K562 (cell line): ENCODE data around the gene CCDC9. TPM values are rescaled to one million over a fixed set of nuclear protein-coding genes. Genes with fewer than 3 reads are reported as not detected.

Experiments used
- CBX1 ChIP-seq: sonication (generic); IDR thresholded peaks from 2 replicates; pipeline ENCODE4 v1.6.1; 2016; ENCODE audit warnings: antibody characterized with exemption, low read depth, mild to moderate bottlenecking
- DACH1 ChIP-seq: fragments of 450-650 bp; IDR thresholded peaks from 2 replicates; pipeline ENCODE4 v1.6.1; 2018; ENCODE audit not compliant: partially characterized antibody
- FOXO4 ChIP-seq: fragments of 450-650 bp; formaldehyde crosslinking; IDR thresholded peaks from 2 replicates; pipeline ENCODE4 v1.4.0; 2020; ENCODE audit warnings: mild to moderate bottlenecking, moderate library complexity
- HMG20A ChIP-seq: fragments of 450-650 bp; formaldehyde crosslinking; conservative IDR thresholded peaks from 2 replicates; pipeline ENCODE4 v1.4.0; 2020; ENCODE audit warnings: mild to moderate bottlenecking, mixed read lengths
- KDM4B ChIP-seq, 2 experiments: fragments of 450-650 bp in 1 of 2; sonication (generic) in 1 of 2; IDR thresholded peaks; 2 replicates each; pipeline ENCODE4 v1.6.1; 2016 to 2017; ENCODE audit warnings: borderline replicate concordance in 2 of 2, antibody characterized with exemption in 1 of 2, low read depth in 1 of 2, mild to moderate bottlenecking in 1 of 2
- MAFF ChIP-seq: IDR thresholded peaks from 2 replicates; pipeline ENCODE4 v1.6.1; 2012; ENCODE audit warnings: low read length, improper control_type of control experiment
- PKNOX1 ChIP-seq: fragments of 450-650 bp; IDR thresholded peaks from 2 replicates; pipeline ENCODE4 v1.6.1; 2016
- RAD21 ChIP-seq, 2 experiments: fragments of 250-450 bp in 1 of 2; fragments of 450-650 bp in 1 of 2; sonication (Bioruptor Pico) in 1 of 2; formaldehyde crosslinking in 1 of 2; IDR thresholded peaks in 1 of 2; conservative IDR thresholded peaks in 1 of 2; 2 replicates each; pipeline versions ENCODE4 v1.4.0 to v1.8.0; 2020 to 2022; ENCODE audit warnings: mild to moderate bottlenecking in 2 of 2, moderate library complexity in 1 of 2
- SRF ChIP-seq, 2 experiments: fragments of 250-450, 450-650 bp in 1 of 2; sonication (Bioruptor Pico) in 1 of 2; sonication (generic) in 1 of 2; formaldehyde crosslinking; IDR thresholded peaks; 2 replicates each; pipeline versions ENCODE4 v1.5.0 to v1.5.1; 2020 to 2022; ENCODE audit warnings: mild to moderate bottlenecking in 1 of 2, missing genetic modification reagents in 1 of 2
- SRSF1 ChIP-seq: fragments of 200-400 bp; formaldehyde crosslinking; IDR thresholded peaks from 2 replicates; pipeline ENCODE4 v1.6.1; 2017; ENCODE audit warnings: mild to moderate bottlenecking, low read depth, low read length, moderate library complexity
- TEAD4 ChIP-seq, 2 experiments: sonication (generic) in 1 of 2; formaldehyde crosslinking in 1 of 2; IDR thresholded peaks; 2 replicates each; pipeline versions ENCODE4 v1.6.1 to v1.8.0; 2012 to 2022; ENCODE audit warnings: borderline replicate concordance in 1 of 2, inconsistent platforms in 1 of 2, low read length in 1 of 2, mild to moderate bottlenecking in 1 of 2, missing genetic modification reagents in 1 of 2
- USF1 ChIP-seq: sonication (generic); formaldehyde crosslinking; IDR thresholded peaks from 2 replicates; pipeline ENCODE4 v1.9.0; 2022; ENCODE audit warnings: mild to moderate bottlenecking, missing genetic modification reagents
- ZNF134 ChIP-seq: fragments of 250-450 bp; sonication (Bioruptor Pico); conservative IDR thresholded peaks from 2 replicates; pipeline ENCODE4 v1.4.0; 2020
- ZNF695 ChIP-seq: fragments of 450-650 bp; formaldehyde crosslinking; IDR thresholded peaks from 2 replicates; pipeline ENCODE4 v1.4.0; 2020; ENCODE audit warnings: mild to moderate bottlenecking, moderate library complexity
- ZNF77 ChIP-seq: fragments of 250-450 bp; sonication (Bioruptor Pico); IDR thresholded peaks from 2 replicates; pipeline ENCODE4 v1.5.0; 2020
- ZNF79 ChIP-seq: fragments of 250-450 bp; sonication (Bioruptor Pico); IDR thresholded peaks from 2 replicates; pipeline ENCODE4 v1.4.0; 2020; ENCODE audit warnings: low read depth, mild to moderate bottlenecking, moderate library complexity
- polyA plus RNA-seq, 8 experiments: library from polyadenylated mRNA; depleted of rRNA in 4 of 8; stranded (reverse) in 5 of 8; unstranded in 3 of 8; fragments of >200 nt; fragmentation: Nextera tagmentation in 2 of 8; fragmentation: Illumina TruSeq in 1 of 8; extraction: Ambion mirVana in 2 of 8; extraction: Trizol in 1 of 8; gene quantifications; 2 replicates each; pipeline versions ENCODE4 v1.2.1 to v1.2.3, GENCODE V29; 2011 to 2014; ENCODE audit warnings: inconsistent platforms in 1 of 8, missing spikeins in 1 of 8
- total RNA-seq, 7 experiments: library from RNA; depleted of rRNA in 6 of 7; stranded (reverse); fragments of >200 nt in 6 of 7; fragmentation: Illumina TruSeq in 2 of 7; extraction: Trizol in 2 of 7; gene quantifications; 2 replicates each; pipeline versions ENCODE4 v1.2.1 to v1.2.3, GENCODE V29; 2011 to 2021; ENCODE audit warnings: low replicate concordance in 1 of 7
- TF ChIP-seq, protein P1 (sequence below): sonication (generic); formaldehyde crosslinking; IDR thresholded peaks from 2 replicates; pipeline ENCODE4 v1.8.0; 2022; ENCODE audit warnings: mild to moderate bottlenecking, missing genetic modification reagents, borderline replicate concordance
- TF ChIP-seq, protein P2 (sequence below): fragments of 250-450 bp; sonication (Bioruptor Pico); IDR thresholded peaks from 2 replicates; pipeline ENCODE4 v1.8.0; 2022; ENCODE audit warnings: moderate library complexity, mild to moderate bottlenecking, inconsistent platforms
- TF ChIP-seq, protein P3 (sequence below), 2 experiments: fragments of 200-800 bp in 1 of 2; sonication (Bioruptor generic) in 1 of 2; sonication (generic) in 1 of 2; formaldehyde crosslinking in 1 of 2; IDR thresholded peaks in 1 of 2; conservative IDR thresholded peaks in 1 of 2; 2 replicates each; pipeline versions ENCODE4 v1.5.0 to v1.6.1; 2016 to 2020; ENCODE audit warnings: missing compliant biosample characterization in 1 of 2, missing genetic modification characterization in 1 of 2, missing genetic modification reagents in 1 of 2

Gene CCDC9
- total and polyA plus RNA-seq, 9 of the 15 experiments (the other 6 are each of a cell fraction or from before 2014, with no cell fraction given), result 0.23 to 38.6 (median 8.4) TPM

DNA sequence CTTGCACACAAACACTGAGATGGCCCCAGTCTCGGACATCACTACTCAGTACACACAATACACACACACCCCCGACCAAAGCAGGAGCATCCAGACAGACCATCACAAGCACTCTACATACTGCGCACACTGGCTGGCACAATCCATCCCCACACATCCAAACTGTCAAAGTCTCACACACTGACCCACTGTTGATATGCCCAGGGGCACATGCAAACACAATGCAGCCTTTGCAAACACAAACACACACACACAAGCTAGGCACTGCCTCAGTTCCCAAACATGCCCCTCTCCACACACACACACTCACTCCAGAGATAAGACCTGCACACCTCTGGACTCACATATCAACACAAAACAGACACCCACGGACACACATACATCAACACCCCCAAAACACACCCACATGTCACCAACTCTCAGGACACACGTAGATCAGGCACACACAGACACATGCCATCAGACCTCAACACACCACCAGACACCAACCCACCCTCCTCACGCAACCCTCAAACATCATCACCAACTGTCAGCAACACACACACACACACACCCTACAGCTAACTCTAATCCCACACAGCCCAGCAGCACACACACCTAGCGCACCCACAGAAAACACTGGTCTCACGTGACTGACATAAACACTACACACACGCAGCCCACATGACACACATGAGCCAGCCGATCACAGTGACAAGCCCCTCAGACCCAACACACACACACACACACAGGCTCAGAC is 27.2 kb upstream of the CCDC9 start (continued):
- TF ChIP-seq, protein P1, sequence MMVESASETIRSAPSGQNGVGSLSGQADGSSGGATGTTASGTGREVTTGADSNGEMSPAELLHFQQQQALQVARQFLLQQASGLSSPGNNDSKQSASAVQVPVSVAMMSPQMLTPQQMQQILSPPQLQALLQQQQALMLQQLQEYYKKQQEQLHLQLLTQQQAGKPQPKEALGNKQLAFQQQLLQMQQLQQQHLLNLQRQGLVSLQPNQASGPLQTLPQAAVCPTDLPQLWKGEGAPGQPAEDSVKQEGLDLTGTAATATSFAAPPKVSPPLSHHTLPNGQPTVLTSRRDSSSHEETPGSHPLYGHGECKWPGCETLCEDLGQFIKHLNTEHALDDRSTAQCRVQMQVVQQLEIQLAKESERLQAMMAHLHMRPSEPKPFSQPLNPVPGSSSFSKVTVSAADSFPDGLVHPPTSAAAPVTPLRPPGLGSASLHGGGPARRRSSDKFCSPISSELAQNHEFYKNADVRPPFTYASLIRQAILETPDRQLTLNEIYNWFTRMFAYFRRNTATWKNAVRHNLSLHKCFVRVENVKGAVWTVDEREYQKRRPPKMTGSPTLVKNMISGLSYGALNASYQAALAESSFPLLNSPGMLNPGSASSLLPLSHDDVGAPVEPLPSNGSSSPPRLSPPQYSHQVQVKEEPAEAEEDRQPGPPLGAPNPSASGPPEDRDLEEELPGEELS (CRISPR knock-in tag), result 0 out of 2 replicates have a peak, but pooled peaks have one; percentile 65
- TF ChIP-seq FOXO4 (no peak), MAFF (no peak), SRSF1 (no peak), ZNF79 (no peak), KDM4B (IDR thresholded peaks at IDR 0.05; ENCODE audit: borderline replicate concordance in 2 of 2, low read depth in 1 of 2) (no peak), ZNF134 (CRISPR knock-in tag) (no peak), HMG20A (CRISPR knock-in tag) (no peak), RAD21 (CRISPR knock-in tag; conservative IDR thresholded peaks at IDR 0.05 in 1 of 2, IDR thresholded peaks at IDR 0.05 in 1 of 2) (no peak), ZNF77 (CRISPR knock-in tag) (no peak), PKNOX1 (peak; percentile 73), TEAD4 (IDR thresholded peaks at IDR 0.05; ENCODE audit: low read length) (no peak; the same call in 1 of the 2 replicates), TEAD4 (CRISPR knock-in tag; IDR thresholded peaks at IDR 0.05; ENCODE audit: borderline replicate concordance) (no peak), USF1 (CRISPR knock-in tag) (peak; percentile 82), DACH1 (no peak), SRF (CRISPR knock-in tag; IDR thresholded peaks at IDR 0.05) (no peak), CBX1 (no peak; the same call in 1 of the 2 replicates), ZNF695 (CRISPR knock-in tag) (no peak)
- TF ChIP-seq, protein P2, sequence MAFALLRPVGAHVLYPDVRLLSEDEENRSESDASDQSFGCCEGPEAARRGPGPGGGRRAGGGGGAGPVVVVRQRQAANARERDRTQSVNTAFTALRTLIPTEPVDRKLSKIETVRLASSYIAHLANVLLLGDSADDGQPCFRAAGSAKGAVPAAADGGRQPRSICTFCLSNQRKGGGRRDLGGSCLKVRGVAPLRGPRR (CRISPR knock-in tag), result no peak
- TF ChIP-seq, protein P3, sequence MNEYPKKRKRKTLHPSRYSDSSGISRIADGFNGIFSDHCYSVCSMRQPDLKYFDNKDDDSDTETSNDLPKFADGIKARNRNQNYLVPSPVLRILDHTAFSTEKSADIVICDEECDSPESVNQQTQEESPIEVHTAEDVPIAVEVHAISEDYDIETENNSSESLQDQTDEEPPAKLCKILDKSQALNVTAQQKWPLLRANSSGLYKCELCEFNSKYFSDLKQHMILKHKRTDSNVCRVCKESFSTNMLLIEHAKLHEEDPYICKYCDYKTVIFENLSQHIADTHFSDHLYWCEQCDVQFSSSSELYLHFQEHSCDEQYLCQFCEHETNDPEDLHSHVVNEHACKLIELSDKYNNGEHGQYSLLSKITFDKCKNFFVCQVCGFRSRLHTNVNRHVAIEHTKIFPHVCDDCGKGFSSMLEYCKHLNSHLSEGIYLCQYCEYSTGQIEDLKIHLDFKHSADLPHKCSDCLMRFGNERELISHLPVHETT (CRISPR knock-in tag; conservative IDR thresholded peaks at IDR 0.05 in 1 of 2, IDR thresholded peaks at IDR 0.05 in 1 of 2), result no peak
